GM12878 (cell line): ENCODE results near the gene ALDH1A3. TPM values are rescaled to one million over a fixed set of nuclear protein-coding genes. Genes with fewer than 3 reads are reported as not detected.

Experiments used
- ATAC-seq: fragments of 200-7000 bp; cut with Tn5 transposase; 3 replicates; pipeline ENCODE4 v1.9.1; 2020; ENCODE audit warnings: mild to moderate bottlenecking, moderate library complexity
- BruUV-seq: library from RNA; stranded (reverse); fragments of 400-500 nt; replicated peaks from 2 replicates; lab custom pipeline; 2021; lab: Mats Ljungman, UMichigan
- CTCF ChIA-PET: fragments of 300-600 bp; sonication (Branson Sonifier 250); formaldehyde crosslinking; extraction: SDS; loops from one replicate; lab custom pipeline; 2021; ENCODE audit warnings: inconsistent platforms; lab: Yijun Ruan, JAX
- POLR2A ChIA-PET: fragments of 350-600 bp; formaldehyde crosslinking; extraction: SDS; loops from one replicate; lab custom pipeline; 2021; ENCODE audit warnings: inconsistent platforms; lab: Charles Lee
- RAD21 ChIA-PET: fragments of 300-600 bp; sonication (Branson Sonifier 250); formaldehyde crosslinking; loops from one replicate; lab custom pipeline; 2023; ENCODE audit warnings: antibody characterized with exemption; ENCODE audit not compliant: unreplicated experiment; lab: Charles Lee
- SMC1A ChIA-PET: fragments of 300-600 bp; sonication (Branson Sonifier 250); formaldehyde crosslinking; loops from one replicate; lab custom pipeline; 2023; ENCODE audit not compliant: unreplicated experiment, uncharacterized antibody; lab: Charles Lee
- DNase-seq: peaks from one replicate; pipeline ENCODE4 v3.0.0-alpha.2; 2011; ENCODE audit warnings: low read depth, low spot score
- FAIRE-seq: peaks from 3 replicates; lab custom pipeline; 2011; peaks lifted over from hg19 to GRCh38; lab: Jason Lieb, UNC
- H2AFZ ChIP-seq: 2 replicates; pipeline ENCODE4 v1.6.0; 2011; ENCODE audit warnings: low read depth, low read length, control low read depth; ENCODE audit not compliant: control insufficient read depth
- H3K27ac ChIP-seq: 2 replicates; pipeline ENCODE4 v1.5.1; 2011; ENCODE audit warnings: control low read depth; ENCODE audit not compliant: control insufficient read depth, insufficient read depth
- H3K27me3 ChIP-seq, 2 experiments: replicated peaks in 1 of 2; 2 replicates each; pipeline versions ENCODE4 v1.6.0 to v1.6.1; 2011; ENCODE audit warnings: low read length in 1 of 2; ENCODE audit not compliant: control insufficient read depth in 2 of 2, insufficient read depth in 2 of 2
- H3K36me3 ChIP-seq, 2 experiments: 2 replicates each; pipeline ENCODE4 v1.5.1; 2011; ENCODE audit warnings: low read length in 1 of 2; ENCODE audit not compliant: control insufficient read depth in 2 of 2, insufficient read depth in 2 of 2
- H3K4me1 ChIP-seq: 2 replicates; pipeline ENCODE4 v1.6.1; 2011; ENCODE audit warnings: mild to moderate bottlenecking, low read length, moderate library complexity, mixed read lengths; ENCODE audit not compliant: control insufficient read depth, insufficient read depth
- H3K4me2 ChIP-seq: 2 replicates; pipeline ENCODE4 v1.6.0; 2011; ENCODE audit warnings: control low read depth; ENCODE audit not compliant: control insufficient read depth, insufficient read depth
- H3K4me3 ChIP-seq: fragments of 200-600 bp; sonication (generic); 2 replicates; pipeline ENCODE4 v1.5.1; 2016
- H3K79me2 ChIP-seq: 2 replicates; pipeline ENCODE4 v1.6.0; 2011; ENCODE audit warnings: low read length; ENCODE audit not compliant: control insufficient read depth, insufficient read depth
- H3K9ac ChIP-seq: 2 replicates; pipeline ENCODE4 v1.8.0; 2011; ENCODE audit warnings: low read length, control low read depth, mixed read lengths; ENCODE audit not compliant: control insufficient read depth, insufficient read depth
- H3K9me3 ChIP-seq: replicated peaks from 3 replicates; pipeline ENCODE4 v1.5.1; 2011; ENCODE audit warnings: mild to moderate bottlenecking, low read length; ENCODE audit not compliant: control insufficient read depth, insufficient read depth
- H4K20me1 ChIP-seq: 2 replicates; pipeline ENCODE4 v1.6.0; 2011; ENCODE audit not compliant: control insufficient read depth, insufficient read depth
- ATF2 ChIP-seq: IDR thresholded peaks from 2 replicates; pipeline ENCODE4 v1.6.1; 2012; ENCODE audit warnings: low read length, inconsistent platforms
- ATF7 ChIP-seq: fragments of 450-650 bp; IDR thresholded peaks from 2 replicates; pipeline ENCODE4 v1.6.1; 2016; ENCODE audit warnings: low read depth, mild to moderate bottlenecking
- CBX3 ChIP-seq: fragments of 200-600 bp; sonication (generic); IDR thresholded peaks from 2 replicates; pipeline ENCODE4 v1.6.1; 2016; ENCODE audit warnings: low read depth, borderline replicate concordance
- CREB1 ChIP-seq: IDR thresholded peaks from 2 replicates; pipeline ENCODE4 v1.6.1; 2012; ENCODE audit warnings: low read depth, mild to moderate bottlenecking, inconsistent platforms
- CREM ChIP-seq: IDR thresholded peaks from 2 replicates; pipeline ENCODE4 v1.6.1; 2014; ENCODE audit warnings: antibody characterized with exemption, low read depth
- FOS ChIP-seq: IDR thresholded peaks from 3 replicates; pipeline ENCODE4 v1.6.1; 2011; ENCODE audit warnings: borderline replicate concordance; ENCODE audit not compliant: insufficient read length; ENCODE audit errors: extremely low read depth
- GATAD2B ChIP-seq: fragments of 450-650 bp; conservative IDR thresholded peaks from 2 replicates; pipeline ENCODE4 v1.6.1; 2017; ENCODE audit warnings: low read depth, mild to moderate bottlenecking, moderate library complexity
- HDAC2 ChIP-seq: fragments of 200-600 bp; sonication (generic); IDR thresholded peaks from 2 replicates; pipeline ENCODE4 v1.6.1; 2017
- MAX ChIP-seq: IDR thresholded peaks from 2 replicates; pipeline ENCODE4 v1.6.1; 2012; ENCODE audit warnings: low read depth, low read length, improper control_type of control experiment
- NFYB ChIP-seq: IDR thresholded peaks from 2 replicates; pipeline ENCODE4 v1.6.1; 2011; ENCODE audit warnings: low read depth, mild to moderate bottlenecking, low read length, improper control_type of control experiment, moderate library complexity; ENCODE audit not compliant: insufficient read depth
- NR2C2 ChIP-seq: IDR thresholded peaks from 2 replicates; pipeline ENCODE4 v1.6.1; 2011; ENCODE audit warnings: borderline replicate concordance, low read depth; ENCODE audit not compliant: control insufficient read depth, insufficient read length
- NR2F1 ChIP-seq: fragments of 450-650 bp; conservative IDR thresholded peaks from 2 replicates; pipeline ENCODE4 v1.6.1; 2017; ENCODE audit warnings: mild to moderate bottlenecking
- PML ChIP-seq: IDR thresholded peaks from 2 replicates; pipeline ENCODE4 v1.6.1; 2012; ENCODE audit warnings: low read length, inconsistent platforms
- RUNX3 ChIP-seq: IDR thresholded peaks from 2 replicates; pipeline ENCODE4 v1.6.1; 2012; ENCODE audit warnings: low read length, inconsistent platforms
- SMAD5 ChIP-seq: IDR thresholded peaks from 2 replicates; pipeline ENCODE4 v1.6.1; 2016; ENCODE audit warnings: antibody characterized with exemption, low read depth
- SMC3 ChIP-seq: IDR thresholded peaks from 2 replicates; pipeline ENCODE4 v1.6.1; 2011; ENCODE audit warnings: low read length, improper control_type of control experiment, borderline replicate concordance
- TCF7 ChIP-seq: IDR thresholded peaks from 2 replicates; pipeline ENCODE4 v1.6.1; 2014; ENCODE audit warnings: antibody characterized with exemption, borderline replicate concordance
- WGBS: methylation state at CpG from one replicate; pipeline ENCODE4 v1.1.6; 2016; ENCODE audit warnings: low lambda C conversion rate; ENCODE audit not compliant: insufficient replicate concordance, insufficient coverage; ENCODE audit errors: missing lambda C conversion rate; 5-methylcytosine and 5-hydroxymethylcytosine counted together
- in situ Hi-C: fragments of 300-500 bp; cut with MboI; formaldehyde crosslinking; loops from 9 replicates; pipeline ENCODE4 v1.14.3; 2018; ENCODE audit warnings: mixed read lengths
- intact Hi-C: fragments of 100-400 bp; cut with micrococcal nuclease; formaldehyde crosslinking; loops from one replicate; pipeline ENCODE4 v1.14.2; 2022; ENCODE audit not compliant: unreplicated experiment
- polyA plus RNA-seq, 11 experiments: library from polyadenylated mRNA; depleted of rRNA in 4 of 11; unstranded in 6 of 11; stranded (reverse) in 5 of 11; fragments of >200 nt; fragmentation: Nextera tagmentation in 4 of 11; fragmentation: Illumina TruSeq in 1 of 11; extraction: Ambion mirVana in 4 of 11; extraction: Trizol in 1 of 11; gene quantifications; 1 replicate in 1 of 11; 2 replicates in 10 of 11; pipeline versions ENCODE4 v1.2.1 to v1.2.3, GENCODE V29; 2011 to 2016; ENCODE audit warnings: inconsistent platforms in 2 of 11, missing spikeins in 2 of 11, low read depth in 1 of 11
- total RNA-seq, 4 experiments: library from RNA; depleted of rRNA in 3 of 4; stranded (reverse); fragments of >200 nt in 3 of 4; fragmentation: Illumina TruSeq in 1 of 4; extraction: Trizol in 1 of 4; gene quantifications; 2 replicates each; pipeline versions ENCODE4 v1.2.1 to v1.2.3, GENCODE V29; 2013 to 2021

Gene ALDH1A3
- total and polyA plus RNA-seq, 10 of the 15 experiments (the other 5 are each of a cell fraction or from before 2014, with no cell fraction given) = 0.06 to 0.69 (median 0.18) TPM

GRCh38 chr15:100901702-100902435 lies 22.2 kb downstream of the ALDH1A3 start (continued):
- no peak for TF ChIP-seq SMC3

- in situ Hi-C loops (no loop called here), intact Hi-C loops (no loop called here)
- no peak for DNase-seq
- TF ChIP-seq NFYB (no peak), HDAC2 (no peak), MAX (no peak), CBX3 (no peak), CREB1 (no peak), ATF2 (no peak), FOS (no peak), NR2C2 (no peak), SMAD5 (no peak), TCF7 (no peak), PML (no peak), NR2F1 (no peak), ATF7 (no peak), GATAD2B (no peak), RUNX3 (no peak), CREM (no peak)
- ATAC-seq = no peak
- H3K27me3 ChIP-seq = peaks cover 1 to 5% of the 10 kb centered on the region in 2 experiments; a peak in 1 of 4 replicates
- FAIRE-seq = no peak
- H3K9me3 ChIP-seq = no peaks in the 10 kb centered on the region
- 49% methylated on average over 22 of the region's 22 CpGs for WGBS
- no peaks in the 10 kb centered on the region for H3K36me3 ChIP-seq
- H3K4me1 ChIP-seq = no peaks in the 10 kb centered on the region
- CTCF ChIA-PET = interaction anchor here (1.0 to 1.4 kb wide), 2 partner anchors 15 to 106 kb away, joined by 3 read pairs; no protein-coding TSS in a partner anchor
- H4K20me1 ChIP-seq = no peaks in the 10 kb centered on the region
- no peaks in the 10 kb centered on the region for H3K79me2 ChIP-seq
- no peak overlapping the region for H3K4me3 ChIP-seq
- H3K4me2 ChIP-seq = no peak overlapping the region
- H3K9ac ChIP-seq = no peak overlapping the region
- BruUV-seq = no TSS peak
- RAD21 ChIA-PET = no interaction called here
- POLR2A ChIA-PET = no interaction called here
- no peak overlapping the region for H3K27ac ChIP-seq
- SMC1A ChIA-PET = interaction anchor here (0.6 to 1.3 kb wide), 2 partner anchors 15 to 72 kb away, joined by 3 to 4 read pairs; no protein-coding TSS in a partner anchor
- no peak overlapping the region for H2AFZ ChIP-seq
These were observed 23.0 kb downstream of the ALDH1A3 start for GRCh38 chr15:100902436-100903167.
